GM12878 (cell line): Measurements from ENCODE around the gene TFAM. TPM values are rescaled to one million over a fixed set of nuclear protein-coding genes. Genes with fewer than 3 reads are reported as not detected.

ENCODE experiments used
- ATAC-seq: fragments of 200-7000 bp; cut with Tn5 transposase; 3 replicates; pipeline ENCODE4 v1.9.1; 2020; ENCODE audit warnings: mild to moderate bottlenecking, moderate library complexity
- BruUV-seq: library from RNA; stranded (reverse); fragments of 400-500 nt; replicated peaks from 2 replicates; lab custom pipeline; 2021; lab: Mats Ljungman, UMichigan
- CTCF ChIA-PET: fragments of 300-600 bp; sonication (Branson Sonifier 250); formaldehyde crosslinking; extraction: SDS; loops from one replicate; lab custom pipeline; 2021; ENCODE audit warnings: inconsistent platforms; lab: Yijun Ruan, JAX
- POLR2A ChIA-PET: fragments of 350-600 bp; formaldehyde crosslinking; extraction: SDS; loops from one replicate; lab custom pipeline; 2021; ENCODE audit warnings: inconsistent platforms; lab: Charles Lee
- RAD21 ChIA-PET: fragments of 300-600 bp; sonication (Branson Sonifier 250); formaldehyde crosslinking; loops from one replicate; lab custom pipeline; 2023; ENCODE audit warnings: antibody characterized with exemption; ENCODE audit not compliant: unreplicated experiment; lab: Charles Lee
- SMC1A ChIA-PET: fragments of 300-600 bp; sonication (Branson Sonifier 250); formaldehyde crosslinking; loops from one replicate; lab custom pipeline; 2023; ENCODE audit not compliant: unreplicated experiment, uncharacterized antibody; lab: Charles Lee
- DNase-seq: peaks from one replicate; pipeline ENCODE4 v3.0.0-alpha.2; 2011; ENCODE audit warnings: low read depth, low spot score
- FAIRE-seq: peaks from 3 replicates; lab custom pipeline; 2011; peaks lifted over from hg19 to GRCh38; lab: Jason Lieb, UNC
- H2AFZ ChIP-seq: 2 replicates; pipeline ENCODE4 v1.6.0; 2011; ENCODE audit warnings: low read depth, low read length, control low read depth; ENCODE audit not compliant: control insufficient read depth
- H3K27ac ChIP-seq: 2 replicates; pipeline ENCODE4 v1.5.1; 2011; ENCODE audit warnings: control low read depth; ENCODE audit not compliant: control insufficient read depth, insufficient read depth
- H3K27me3 ChIP-seq, 2 experiments: replicated peaks in 1 of 2; 2 replicates each; pipeline versions ENCODE4 v1.6.0 to v1.6.1; 2011; ENCODE audit warnings: low read length in 1 of 2; ENCODE audit not compliant: control insufficient read depth in 2 of 2, insufficient read depth in 2 of 2
- H3K36me3 ChIP-seq, 2 experiments: 2 replicates each; pipeline ENCODE4 v1.5.1; 2011; ENCODE audit warnings: low read length in 1 of 2; ENCODE audit not compliant: control insufficient read depth in 2 of 2, insufficient read depth in 2 of 2
- H3K4me1 ChIP-seq: 2 replicates; pipeline ENCODE4 v1.6.1; 2011; ENCODE audit warnings: mild to moderate bottlenecking, low read length, moderate library complexity, mixed read lengths; ENCODE audit not compliant: control insufficient read depth, insufficient read depth
- H3K4me2 ChIP-seq: 2 replicates; pipeline ENCODE4 v1.6.0; 2011; ENCODE audit warnings: control low read depth; ENCODE audit not compliant: control insufficient read depth, insufficient read depth
- H3K4me3 ChIP-seq: fragments of 200-600 bp; sonication (generic); 2 replicates; pipeline ENCODE4 v1.5.1; 2016
- H3K79me2 ChIP-seq: 2 replicates; pipeline ENCODE4 v1.6.0; 2011; ENCODE audit warnings: low read length; ENCODE audit not compliant: control insufficient read depth, insufficient read depth
- H3K9ac ChIP-seq: 2 replicates; pipeline ENCODE4 v1.8.0; 2011; ENCODE audit warnings: low read length, control low read depth, mixed read lengths; ENCODE audit not compliant: control insufficient read depth, insufficient read depth
- H3K9me3 ChIP-seq: replicated peaks from 3 replicates; pipeline ENCODE4 v1.5.1; 2011; ENCODE audit warnings: mild to moderate bottlenecking, low read length; ENCODE audit not compliant: control insufficient read depth, insufficient read depth
- H4K20me1 ChIP-seq: 2 replicates; pipeline ENCODE4 v1.6.0; 2011; ENCODE audit not compliant: control insufficient read depth, insufficient read depth
- BACH1 ChIP-seq: fragments of 450-650 bp; IDR thresholded peaks from 2 replicates; pipeline ENCODE4 v1.6.1; 2017; ENCODE audit warnings: mild to moderate bottlenecking, borderline replicate concordance
- BHLHE40 ChIP-seq, 2 experiments: fragments of 450-650 bp in 1 of 2; IDR thresholded peaks; 2 replicates each; pipeline ENCODE4 v1.6.1; 2011 to 2017; ENCODE audit warnings: low read depth in 2 of 2, borderline replicate concordance in 1 of 2, improper control_type of control experiment in 1 of 2, low read length in 1 of 2, mild to moderate bottlenecking in 1 of 2
- CHD1 ChIP-seq: IDR thresholded peaks from 2 replicates; pipeline ENCODE4 v1.6.1; 2012; ENCODE audit warnings: low read depth, low read length, improper control_type of control experiment
- CHD2 ChIP-seq: IDR thresholded peaks from 2 replicates; pipeline ENCODE4 v1.6.1; 2011; ENCODE audit warnings: low read depth, low read length, improper control_type of control experiment, borderline replicate concordance
- FOS ChIP-seq: IDR thresholded peaks from 3 replicates; pipeline ENCODE4 v1.6.1; 2011; ENCODE audit warnings: borderline replicate concordance; ENCODE audit not compliant: insufficient read length; ENCODE audit errors: extremely low read depth
- NFXL1 ChIP-seq: fragments of 450-650 bp; IDR thresholded peaks from 2 replicates; pipeline ENCODE4 v1.6.1; 2017; ENCODE audit warnings: antibody characterized with exemption, mild to moderate bottlenecking, borderline replicate concordance
- SMAD5 ChIP-seq: IDR thresholded peaks from 2 replicates; pipeline ENCODE4 v1.6.1; 2016; ENCODE audit warnings: antibody characterized with exemption, low read depth
- SP1 ChIP-seq: IDR thresholded peaks from one replicate; pipeline ENCODE4 v1.6.1; 2011; ENCODE audit warnings: low read depth, low read length
- TCF7 ChIP-seq: IDR thresholded peaks from 2 replicates; pipeline ENCODE4 v1.6.1; 2014; ENCODE audit warnings: antibody characterized with exemption, borderline replicate concordance
- ZNF217 ChIP-seq: fragments of 450-650 bp; IDR thresholded peaks from 2 replicates; pipeline ENCODE4 v1.6.1; 2017; ENCODE audit warnings: antibody characterized with exemption, mild to moderate bottlenecking
- WGBS: methylation state at CpG from one replicate; pipeline ENCODE4 v1.1.6; 2016; ENCODE audit warnings: low lambda C conversion rate; ENCODE audit not compliant: insufficient replicate concordance, insufficient coverage; ENCODE audit errors: missing lambda C conversion rate; 5-methylcytosine and 5-hydroxymethylcytosine counted together
- in situ Hi-C: fragments of 300-500 bp; cut with MboI; formaldehyde crosslinking; loops from 9 replicates; pipeline ENCODE4 v1.14.3; 2018; ENCODE audit warnings: mixed read lengths
- intact Hi-C: fragments of 100-400 bp; cut with micrococcal nuclease; formaldehyde crosslinking; loops from one replicate; pipeline ENCODE4 v1.14.2; 2022; ENCODE audit not compliant: unreplicated experiment
- polyA plus RNA-seq, 11 experiments: library from polyadenylated mRNA; depleted of rRNA in 4 of 11; unstranded in 6 of 11; stranded (reverse) in 5 of 11; fragments of >200 nt; fragmentation: Nextera tagmentation in 4 of 11; fragmentation: Illumina TruSeq in 1 of 11; extraction: Ambion mirVana in 4 of 11; extraction: Trizol in 1 of 11; gene quantifications; 1 replicate in 1 of 11; 2 replicates in 10 of 11; pipeline versions ENCODE4 v1.2.1 to v1.2.3, GENCODE V29; 2011 to 2016; ENCODE audit warnings: inconsistent platforms in 2 of 11, missing spikeins in 2 of 11, low read depth in 1 of 11
- total RNA-seq, 4 experiments: library from RNA; depleted of rRNA in 3 of 4; stranded (reverse); fragments of >200 nt in 3 of 4; fragmentation: Illumina TruSeq in 1 of 4; extraction: Trizol in 1 of 4; gene quantifications; 2 replicates each; pipeline versions ENCODE4 v1.2.1 to v1.2.3, GENCODE V29; 2013 to 2021
- TF ChIP-seq, protein P1 (sequence below): fragments of 450-650 bp; formaldehyde crosslinking; IDR thresholded peaks from 2 replicates; pipeline ENCODE4 v1.5.0; 2022; ENCODE audit warnings: mild to moderate bottlenecking, missing genetic modification characterization
- TF ChIP-seq, protein P2 (sequence below): fragments of 450-650 bp; IDR thresholded peaks from 2 replicates; pipeline ENCODE4 v1.6.1; 2016; ENCODE audit warnings: mild to moderate bottlenecking, moderate library complexity, borderline replicate concordance
- TF ChIP-seq, protein P3 (sequence below): IDR thresholded peaks from 2 replicates; pipeline ENCODE4 v1.6.1; 2011; ENCODE audit warnings: mild to moderate bottlenecking, low read depth, low read length, moderate library complexity; ENCODE audit not compliant: insufficient replicate concordance

TFAM gene
- total and polyA plus RNA-seq, 10 of the 15 experiments (the other 5 are each of a cell fraction or from before 2014, with no cell fraction given): 44.9 to 135 (median 93.3) TPM

DNA sequence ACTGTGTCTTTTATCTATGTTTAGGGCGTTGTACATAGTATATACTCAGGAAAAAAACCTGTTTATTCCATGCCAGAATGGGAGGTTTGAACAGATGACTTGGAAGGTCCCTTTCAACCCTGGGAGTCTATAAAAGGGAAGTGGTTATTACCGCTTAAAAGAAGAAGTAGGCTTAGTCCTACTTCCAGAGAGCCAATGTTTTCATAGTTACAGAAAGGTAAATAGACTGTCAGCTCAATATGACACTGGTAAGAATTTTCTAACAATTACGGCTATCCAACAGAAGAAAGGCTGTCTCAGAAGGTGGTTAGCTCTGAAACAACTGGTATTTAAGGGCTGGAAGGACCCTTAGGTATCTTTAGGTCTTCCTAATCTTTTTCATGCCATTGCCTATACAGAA is 1.1 kb upstream of the TFAM start (continued):
- TF ChIP-seq BACH1: peak; percentile 37; the same call in 1 of the 2 replicates
- TF ChIP-seq, protein P1, sequence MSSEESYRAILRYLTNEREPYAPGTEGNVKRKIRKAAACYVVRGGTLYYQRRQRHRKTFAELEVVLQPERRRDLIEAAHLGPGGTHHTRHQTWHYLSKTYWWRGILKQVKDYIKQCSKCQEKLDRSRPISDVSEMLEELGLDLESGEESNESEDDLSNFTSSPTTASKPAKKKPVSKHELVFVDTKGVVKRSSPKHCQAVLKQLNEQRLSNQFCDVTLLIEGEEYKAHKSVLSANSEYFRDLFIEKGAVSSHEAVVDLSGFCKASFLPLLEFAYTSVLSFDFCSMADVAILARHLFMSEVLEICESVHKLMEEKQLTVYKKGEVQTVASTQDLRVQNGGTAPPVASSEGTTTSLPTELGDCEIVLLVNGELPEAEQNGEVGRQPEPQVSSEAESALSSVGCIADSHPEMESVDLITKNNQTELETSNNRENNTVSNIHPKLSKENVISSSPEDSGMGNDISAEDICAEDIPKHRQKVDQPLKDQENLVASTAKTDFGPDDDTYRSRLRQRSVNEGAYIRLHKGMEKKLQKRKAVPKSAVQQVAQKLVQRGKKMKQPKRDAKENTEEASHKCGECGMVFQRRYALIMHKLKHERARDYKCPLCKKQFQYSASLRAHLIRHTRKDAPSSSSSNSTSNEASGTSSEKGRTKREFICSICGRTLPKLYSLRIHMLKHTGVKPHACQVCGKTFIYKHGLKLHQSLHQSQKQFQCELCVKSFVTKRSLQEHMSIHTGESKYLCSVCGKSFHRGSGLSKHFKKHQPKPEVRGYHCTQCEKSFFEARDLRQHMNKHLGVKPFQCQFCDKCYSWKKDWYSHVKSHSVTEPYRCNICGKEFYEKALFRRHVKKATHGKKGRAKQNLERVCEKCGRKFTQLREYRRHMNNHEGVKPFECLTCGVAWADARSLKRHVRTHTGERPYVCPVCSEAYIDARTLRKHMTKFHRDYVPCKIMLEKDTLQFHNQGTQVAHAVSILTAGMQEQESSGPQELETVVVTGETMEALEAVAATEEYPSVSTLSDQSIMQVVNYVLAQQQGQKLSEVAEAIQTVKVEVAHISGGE (CRISPR knock-in tag): no peak
- peak; percentile 9 for TF ChIP-seq SP1
- TF ChIP-seq CHD2: no peak
- no peak for TF ChIP-seq NFXL1
- no peak for TF ChIP-seq BHLHE40 (IDR thresholded peaks at IDR 0.05; ENCODE audit: borderline replicate concordance in 1 of 2, low read depth in 2 of 2, low read length in 1 of 2)
- no peak for TF ChIP-seq CHD1
- TF ChIP-seq SMAD5: no peak

DNA sequence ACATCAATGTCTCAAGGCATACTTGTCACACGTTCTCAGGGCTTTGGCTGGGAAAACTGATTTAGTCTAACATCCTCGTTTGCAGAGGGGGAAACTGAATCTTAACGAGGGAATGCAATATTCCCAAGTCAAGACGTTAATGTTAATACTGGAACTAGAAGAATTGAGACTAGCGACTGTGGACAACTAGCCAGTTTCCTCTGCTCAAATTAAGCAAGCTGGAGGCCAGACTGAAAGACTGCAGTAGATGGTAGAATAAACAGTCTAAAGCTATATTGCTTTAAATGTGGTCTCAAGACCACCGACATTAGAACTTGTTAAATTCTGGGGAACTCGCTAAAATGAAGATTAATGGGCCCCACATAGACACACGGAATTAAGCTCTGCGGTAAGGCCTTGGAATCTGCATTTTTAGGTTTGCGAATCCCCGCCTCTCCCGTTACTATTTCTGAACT is 639 bp upstream of the TFAM start:
- ChIA-PET CTCF (interaction anchor here (0.7 to 5.7 kb wide), 20 partner anchors 11 to 206 kb away, joined by 3 to 67 read pairs (median 4); partner anchors contain the start of genes CISD1, IPMK and UBE2D1), POLR2A (interaction anchor here (0.6 to 2.3 kb wide), 7 partner anchors 37 to 125 kb away, joined by 3 to 10 read pairs (median 4); partner anchors contain the start of genes CISD1 and UBE2D1), SMC1A (interaction anchor here (0.9 to 5.2 kb wide), 15 partner anchors 9 to 207 kb away, joined by 3 to 58 read pairs (median 4); partner anchors contain the start of genes CISD1 and UBE2D1), RAD21 (interaction anchor here (0.9 to 4.1 kb wide), 12 partner anchors 13 to 118 kb away, joined by 3 to 41 read pairs (median 4); partner anchors contain the start of genes CISD1 and UBE2D1)
- Histone ChIP-seq H3K4me2 (peak overlapping the region; percentile 99), H3K36me3 (peaks cover 0 to 6% of the 10 kb centered on the region in 2 experiments; a peak in 2 of 4 replicates), H3K4me3 (peak overlapping the region; percentile 85), H2AFZ (peak overlapping the region; percentile 96), H3K9me3 (no peaks in the 10 kb centered on the region), H3K27me3 (no peaks in the 10 kb centered on the region), H3K4me1 (peaks cover 5% of the 10 kb centered on the region), H3K79me2 (peaks cover 35% of the 10 kb centered on the region), H4K20me1 (no peaks in the 10 kb centered on the region), H3K9ac (peak overlapping the region; percentile 92), H3K27ac (peak overlapping the region; percentile 88)
- DNase-seq (no peak), FAIRE-seq (no peak), ATAC-seq (peak; percentile 2)
- intact Hi-C loops: loop anchor here (2.0 to 10.0 kb wide), 2 partner anchors 86 to 1970 kb away; no protein-coding TSS in a partner anchor
- WGBS: 0% methylated on average over 12 of the region's 12 CpGs
- in situ Hi-C loops: loop anchor here (10.0 kb wide), 1 partner anchor 210 kb away; no protein-coding TSS in a partner anchor
- TSS peak; percentile 99 for BruUV-seq
- TF ChIP-seq ZNF217: 0 out of 2 replicates have a peak, but pooled peaks have one; percentile 66
- TF ChIP-seq TCF7: no peak
- no peak for TF ChIP-seq FOS
- TF ChIP-seq, protein P2, sequence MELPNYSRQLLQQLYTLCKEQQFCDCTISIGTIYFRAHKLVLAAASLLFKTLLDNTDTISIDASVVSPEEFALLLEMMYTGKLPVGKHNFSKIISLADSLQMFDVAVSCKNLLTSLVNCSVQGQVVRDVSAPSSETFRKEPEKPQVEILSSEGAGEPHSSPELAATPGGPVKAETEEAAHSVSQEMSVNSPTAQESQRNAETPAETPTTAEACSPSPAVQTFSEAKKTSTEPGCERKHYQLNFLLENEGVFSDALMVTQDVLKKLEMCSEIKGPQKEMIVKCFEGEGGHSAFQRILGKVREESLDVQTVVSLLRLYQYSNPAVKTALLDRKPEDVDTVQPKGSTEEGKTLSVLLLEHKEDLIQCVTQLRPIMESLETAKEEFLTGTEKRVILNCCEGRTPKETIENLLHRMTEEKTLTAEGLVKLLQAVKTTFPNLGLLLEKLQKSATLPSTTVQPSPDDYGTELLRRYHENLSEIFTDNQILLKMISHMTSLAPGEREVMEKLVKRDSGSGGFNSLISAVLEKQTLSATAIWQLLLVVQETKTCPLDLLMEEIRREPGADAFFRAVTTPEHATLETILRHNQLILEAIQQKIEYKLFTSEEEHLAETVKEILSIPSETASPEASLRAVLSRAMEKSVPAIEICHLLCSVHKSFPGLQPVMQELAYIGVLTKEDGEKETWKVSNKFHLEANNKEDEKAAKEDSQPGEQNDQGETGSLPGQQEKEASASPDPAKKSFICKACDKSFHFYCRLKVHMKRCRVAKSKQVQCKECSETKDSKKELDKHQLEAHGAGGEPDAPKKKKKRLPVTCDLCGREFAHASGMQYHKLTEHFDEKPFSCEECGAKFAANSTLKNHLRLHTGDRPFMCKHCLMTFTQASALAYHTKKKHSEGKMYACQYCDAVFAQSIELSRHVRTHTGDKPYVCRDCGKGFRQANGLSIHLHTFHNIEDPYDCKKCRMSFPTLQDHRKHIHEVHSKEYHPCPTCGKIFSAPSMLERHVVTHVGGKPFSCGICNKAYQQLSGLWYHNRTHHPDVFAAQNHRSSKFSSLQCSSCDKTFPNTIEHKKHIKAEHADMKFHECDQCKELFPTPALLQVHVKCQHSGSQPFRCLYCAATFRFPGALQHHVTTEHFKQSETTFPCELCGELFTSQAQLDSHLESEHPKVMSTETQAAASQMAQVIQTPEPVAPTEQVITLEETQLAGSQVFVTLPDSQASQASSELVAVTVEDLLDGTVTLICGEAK: 0 out of 2 replicates have a peak, but pooled peaks have one; percentile 38
- TF ChIP-seq, protein P3, sequence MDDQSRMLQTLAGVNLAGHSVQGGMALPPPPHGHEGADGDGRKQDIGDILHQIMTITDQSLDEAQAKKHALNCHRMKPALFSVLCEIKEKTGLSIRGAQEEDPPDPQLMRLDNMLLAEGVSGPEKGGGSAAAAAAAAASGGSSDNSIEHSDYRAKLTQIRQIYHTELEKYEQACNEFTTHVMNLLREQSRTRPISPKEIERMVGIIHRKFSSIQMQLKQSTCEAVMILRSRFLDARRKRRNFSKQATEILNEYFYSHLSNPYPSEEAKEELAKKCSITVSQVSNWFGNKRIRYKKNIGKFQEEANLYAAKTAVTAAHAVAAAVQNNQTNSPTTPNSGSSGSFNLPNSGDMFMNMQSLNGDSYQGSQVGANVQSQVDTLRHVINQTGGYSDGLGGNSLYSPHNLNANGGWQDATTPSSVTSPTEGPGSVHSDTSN: no peak
